ENCODE measurements around the gene OCA2.

Gene OCA2

GRCh38 chr15:28096670-28097431 is 2.3 kb downstream of the OCA2 start:
- Histone ChIP-seq H3K9me3 (ENCODE audit: control insufficient read depth in 1 of 2, low read length in 2 of 2) (no peaks in the 10 kb centered on the region), H3K9ac (ENCODE audit: low read depth in 1 of 2, low read length in 2 of 2) (no peak overlapping the region), H3K4me1 (ENCODE audit: control insufficient read depth in 1 of 2, insufficient read depth in 2 of 2, low read length in 2 of 2) (peaks cover 12 to 26% of the 10 kb centered on the region in 2 donors), H3K36me3 (ENCODE audit: control insufficient read depth in 1 of 2, insufficient read depth in 2 of 2, low read length in 2 of 2) (no peaks in the 10 kb centered on the region), H3K27me3 (ENCODE audit: control insufficient read depth in 1 of 2, insufficient read depth in 2 of 2, low read length in 2 of 2) (peaks cover 42 to 49% of the 10 kb centered on the region in 2 donors), H3K27ac (ENCODE audit: low read depth, low read length) (no peak overlapping the region), H3K4me3 (ENCODE audit: low read depth in 1 of 2, low read length in 2 of 2) (peak overlapping the region; percentile 73 to 89)

- Histone ChIP-seq H3K9me3 (ENCODE audit: control insufficient read depth in 1 of 2, low read length in 2 of 2) (peaks cover 2 to 3% of the 10 kb centered on the region in 2 donors), H3K27me3 (ENCODE audit: control insufficient read depth in 1 of 2, insufficient read depth in 2 of 2, low read length in 2 of 2) (peaks cover 42 to 49% of the 10 kb centered on the region in 2 donors), H3K9ac (ENCODE audit: low read depth in 1 of 2, low read length in 2 of 2) (no peak overlapping the region), H3K27ac (ENCODE audit: low read depth, low read length) (no peak overlapping the region), H3K36me3 (ENCODE audit: control insufficient read depth in 1 of 2, insufficient read depth in 2 of 2, low read length in 2 of 2) (no peaks in the 10 kb centered on the region), H3K4me3 (ENCODE audit: low read depth in 1 of 2, low read length in 2 of 2) (peak overlapping the region; percentile 73 to 89), H3K4me1 (ENCODE audit: control insufficient read depth in 1 of 2, insufficient read depth in 2 of 2, low read length in 2 of 2) (peaks cover 12 to 26% of the 10 kb centered on the region in 2 donors)
These were observed 2.8 kb downstream of the OCA2 start for GRCh38 chr15:28096411-28096669.

- Histone ChIP-seq H3K9ac (ENCODE audit: low read depth in 1 of 2, low read length in 2 of 2) (no peak overlapping the region), H3K9me3 (ENCODE audit: control insufficient read depth in 1 of 2, low read length in 2 of 2) (peaks cover 4 to 7% of the 10 kb centered on the region in 2 donors), H3K27ac (ENCODE audit: low read depth, low read length) (peak overlapping the region; percentile 64), H3K27me3 (ENCODE audit: control insufficient read depth in 1 of 2, insufficient read depth in 2 of 2, low read length in 2 of 2) (peaks cover 31 to 39% of the 10 kb centered on the region in 2 donors), H3K4me3 (ENCODE audit: low read depth in 1 of 2, low read length in 2 of 2) (peak overlapping the region; percentile 73 to 89), H3K36me3 (ENCODE audit: control insufficient read depth in 1 of 2, insufficient read depth in 2 of 2, low read length in 2 of 2) (no peaks in the 10 kb centered on the region), H3K4me1 (ENCODE audit: control insufficient read depth in 1 of 2, insufficient read depth in 2 of 2, low read length in 2 of 2) (peaks cover 12 to 26% of the 10 kb centered on the region in 2 donors)
These were observed 4.2 kb downstream of the OCA2 start for GRCh38 chr15:28094732-28095521.

GRCh38 chr15:28093752-28094535 is 5.2 kb downstream of the OCA2 start:
- Histone ChIP-seq H3K4me3 (ENCODE audit: low read depth in 1 of 2, low read length in 2 of 2) (peak overlapping the region in 1 of 2 donors; percentile 41), H3K4me1 (ENCODE audit: control insufficient read depth in 1 of 2, insufficient read depth in 2 of 2, low read length in 2 of 2) (peaks cover 10 to 24% of the 10 kb centered on the region in 2 donors), H3K9ac (ENCODE audit: low read depth in 1 of 2, low read length in 2 of 2) (peak overlapping the region in 1 of 2 donors; percentile 1), H3K27me3 (ENCODE audit: control insufficient read depth in 1 of 2, insufficient read depth in 2 of 2, low read length in 2 of 2) (peaks cover 23 to 31% of the 10 kb centered on the region in 2 donors), H3K9me3 (ENCODE audit: control insufficient read depth in 1 of 2, low read length in 2 of 2) (peaks cover 4 to 7% of the 10 kb centered on the region in 2 donors), H3K27ac (ENCODE audit: low read depth, low read length) (no peak overlapping the region), H3K36me3 (ENCODE audit: control insufficient read depth in 1 of 2, insufficient read depth in 2 of 2, low read length in 2 of 2) (no peaks in the 10 kb centered on the region)

- peaks cover 6 to 11% of the 10 kb centered on the region in 2 donors for H3K27me3 ChIP-seq (ENCODE audit: control insufficient read depth in 1 of 2, insufficient read depth in 2 of 2, low read length in 2 of 2)
These were observed 7.8 kb downstream of the OCA2 start for GRCh38 chr15:28091313-28091712.

GRCh38 chr15:28086175-28086703 is 12.9 kb downstream of the OCA2 start:
- no peak overlapping the region for H3K27ac ChIP-seq (ENCODE audit: low read depth, low read length)
- peaks cover 7 to 10% of the 10 kb centered on the region in 2 donors for H3K4me1 ChIP-seq (ENCODE audit: control insufficient read depth in 1 of 2, insufficient read depth in 2 of 2, low read length in 2 of 2)
- peaks cover 1 to 5% of the 10 kb centered on the region in 2 donors for H3K9me3 ChIP-seq (ENCODE audit: control insufficient read depth in 1 of 2, low read length in 2 of 2)
- H3K27me3 ChIP-seq (ENCODE audit: control insufficient read depth in 1 of 2, insufficient read depth in 2 of 2, low read length in 2 of 2): no peaks in the 10 kb centered on the region
- H3K36me3 ChIP-seq (ENCODE audit: control insufficient read depth in 1 of 2, insufficient read depth in 2 of 2, low read length in 2 of 2): no peaks in the 10 kb centered on the region
- no peak overlapping the region for H3K4me3 ChIP-seq (ENCODE audit: low read depth in 1 of 2, low read length in 2 of 2)
- H3K9ac ChIP-seq (ENCODE audit: low read depth in 1 of 2, low read length in 2 of 2): no peak overlapping the region

More at GRCh38 chr15:28091313-28091712, 7.8 kb downstream of the OCA2 start:
- no peak overlapping the region for H3K9ac ChIP-seq (ENCODE audit: low read depth in 1 of 2, low read length in 2 of 2)
- H3K4me3 ChIP-seq (ENCODE audit: low read depth in 1 of 2, low read length in 2 of 2): no peak overlapping the region
- H3K4me1 ChIP-seq (ENCODE audit: control insufficient read depth in 1 of 2, insufficient read depth in 2 of 2, low read length in 2 of 2): peaks cover 6 to 19% of the 10 kb centered on the region in 2 donors
- peaks cover 4 to 10% of the 10 kb centered on the region in 2 donors for H3K9me3 ChIP-seq (ENCODE audit: control insufficient read depth in 1 of 2, low read length in 2 of 2)
- H3K36me3 ChIP-seq (ENCODE audit: control insufficient read depth in 1 of 2, insufficient read depth in 2 of 2, low read length in 2 of 2): no peaks in the 10 kb centered on the region
- H3K27ac ChIP-seq (ENCODE audit: low read depth, low read length): no peak overlapping the region

GRCh38 chr15:28085489-28086174 is 13.5 kb downstream of the OCA2 start:
- no peak overlapping the region for H3K27ac ChIP-seq (ENCODE audit: low read depth, low read length)
- peaks cover 7 to 10% of the 10 kb centered on the region in 2 donors for H3K4me1 ChIP-seq (ENCODE audit: control insufficient read depth in 1 of 2, insufficient read depth in 2 of 2, low read length in 2 of 2)
- H3K36me3 ChIP-seq (ENCODE audit: control insufficient read depth in 1 of 2, insufficient read depth in 2 of 2, low read length in 2 of 2): no peaks in the 10 kb centered on the region
- H3K9me3 ChIP-seq (ENCODE audit: control insufficient read depth in 1 of 2, low read length in 2 of 2): peaks cover 0 to 3% of the 10 kb centered on the region in 2 donors
- H3K4me3 ChIP-seq (ENCODE audit: low read depth in 1 of 2, low read length in 2 of 2): no peak overlapping the region
- no peak overlapping the region for H3K9ac ChIP-seq (ENCODE audit: low read depth in 1 of 2, low read length in 2 of 2)
- H3K27me3 ChIP-seq (ENCODE audit: control insufficient read depth in 1 of 2, insufficient read depth in 2 of 2, low read length in 2 of 2): no peaks in the 10 kb centered on the region

- no peak overlapping the region for H3K27ac ChIP-seq (ENCODE audit: low read depth, low read length)
- peaks cover 7 to 10% of the 10 kb centered on the region in 2 donors for H3K4me1 ChIP-seq (ENCODE audit: control insufficient read depth in 1 of 2, insufficient read depth in 2 of 2, low read length in 2 of 2)
- peaks cover 0 to 3% of the 10 kb centered on the region in 2 donors for H3K9me3 ChIP-seq (ENCODE audit: control insufficient read depth in 1 of 2, low read length in 2 of 2)
- peaks cover 0 to 3% of the 10 kb centered on the region in 2 donors for H3K27me3 ChIP-seq (ENCODE audit: control insufficient read depth in 1 of 2, insufficient read depth in 2 of 2, low read length in 2 of 2)
- no peak overlapping the region for H3K9ac ChIP-seq (ENCODE audit: low read depth in 1 of 2, low read length in 2 of 2)
- no peaks in the 10 kb centered on the region for H3K36me3 ChIP-seq (ENCODE audit: control insufficient read depth in 1 of 2, insufficient read depth in 2 of 2, low read length in 2 of 2)
- no peak overlapping the region for H3K4me3 ChIP-seq (ENCODE audit: low read depth in 1 of 2, low read length in 2 of 2)
These were observed 14.6 kb downstream of the OCA2 start for GRCh38 chr15:28084547-28084946.

- peaks cover 0 to 6% of the 10 kb centered on the region in 2 donors for H3K27me3 ChIP-seq (ENCODE audit: control insufficient read depth in 1 of 2, insufficient read depth in 2 of 2, low read length in 2 of 2)
- no peak overlapping the region for H3K27ac ChIP-seq (ENCODE audit: low read depth, low read length)
These were observed 16.0 kb downstream of the OCA2 start for GRCh38 chr15:28082891-28083684.

More at GRCh38 chr15:28082891-28083684, 16.0 kb downstream of the OCA2 start:
- Histone ChIP-seq H3K4me3 (ENCODE audit: low read depth in 1 of 2, low read length in 2 of 2) (no peak overlapping the region), H3K4me1 (ENCODE audit: control insufficient read depth in 1 of 2, insufficient read depth in 2 of 2, low read length in 2 of 2) (peaks cover 7 to 10% of the 10 kb centered on the region in 2 donors), H3K9ac (ENCODE audit: low read depth in 1 of 2, low read length in 2 of 2) (no peak overlapping the region), H3K36me3 (ENCODE audit: control insufficient read depth in 1 of 2, insufficient read depth in 2 of 2, low read length in 2 of 2) (no peaks in the 10 kb centered on the region), H3K9me3 (ENCODE audit: control insufficient read depth in 1 of 2, low read length in 2 of 2) (no peaks in the 10 kb centered on the region)

Measured in duodenal mucosa (tissue), 2 donors.